Muscle of arm (tissue), 14 donors: ENCODE measurements around the gene PIGL. TPM values are rescaled to one million over a fixed set of nuclear protein-coding genes. Genes with fewer than 3 reads are reported as not detected.
"Not testable (repeated sequence)": the region's sequence is repeated elsewhere in the genome, so short reads cannot be mapped to it uniquely, and the experiment has no call there.

Experiments used
- DNase-seq: peaks from one replicate; pipeline ENCODE4 v3.0.0-alpha.2; 2013
- long read RNA-seq, 11 donors: transcript quantifications; one replicate each; lab custom pipeline, GENCODE V29; 2026
- polyA plus RNA-seq, 12 donors: library from polyadenylated mRNA; unstranded; fragments of 120-200 nt; gene quantifications; one replicate each; pipeline ENCODE4 v1.2.1, GENCODE V29; 2013; ENCODE audit not compliant: insufficient read length in 12 of 12

PIGL gene
- polyA plus RNA-seq, result 10 to 100 TPM in 11 of 12 donors, not detected in 1; 10.7 to 39.3 (median 17.0) TPM
- long read RNA-seq, donor 1, transcript PIGL-205 (2 exons, 888 nt), result major isoform, 5 of 8 reads
- long read RNA-seq, donor 1, partial matches to known transcripts, result 0 of 8 reads
- long read RNA-seq, donor 1, other reads (novel, unspliced or antisense), result 0 of 8 reads
- long read RNA-seq, donor 2, partial matches to known transcripts, result 0 of 2 reads
- long read RNA-seq, donor 2, other reads (novel, unspliced or antisense), result 0 of 2 reads
- long read RNA-seq, donor 3, partial matches to known transcripts, result 0 of 16 reads
- long read RNA-seq, donor 3, other reads (novel, unspliced or antisense), result 14 of 16 reads
- long read RNA-seq, donor 4, partial matches to known transcripts, result 0 of 4 reads
- long read RNA-seq, donor 4, other reads (novel, unspliced or antisense), result 0 of 4 reads
- long read RNA-seq, donor 5, partial matches to known transcripts, result 7 of 84 reads
- long read RNA-seq, donor 5, other reads (novel, unspliced or antisense), result 76 of 84 reads
- long read RNA-seq, donor 6, partial matches to known transcripts, result 0 of 19 reads
- long read RNA-seq, donor 6, other reads (novel, unspliced or antisense), result 18 of 19 reads
- long read RNA-seq, donor 7, partial matches to known transcripts, result 0 of 3 reads
- long read RNA-seq, donor 7, other reads (novel, unspliced or antisense), result 0 of 3 reads
- long read RNA-seq, donor 8, partial matches to known transcripts, result 0 of 3 reads
- long read RNA-seq, donor 8, other reads (novel, unspliced or antisense), result 0 of 3 reads
- long read RNA-seq, donor 9, partial matches to known transcripts, result 0 of 3 reads
- long read RNA-seq, donor 9, other reads (novel, unspliced or antisense), result 0 of 3 reads
- long read RNA-seq, donor 10, partial matches to known transcripts, result 0 of 1 reads
- long read RNA-seq, donor 10, other reads (novel, unspliced or antisense), result 0 of 1 reads
- long read RNA-seq, donor 11, partial matches to known transcripts, result 0 of 2 reads
- long read RNA-seq, donor 11, other reads (novel, unspliced or antisense), result 0 of 2 reads

DNA sequence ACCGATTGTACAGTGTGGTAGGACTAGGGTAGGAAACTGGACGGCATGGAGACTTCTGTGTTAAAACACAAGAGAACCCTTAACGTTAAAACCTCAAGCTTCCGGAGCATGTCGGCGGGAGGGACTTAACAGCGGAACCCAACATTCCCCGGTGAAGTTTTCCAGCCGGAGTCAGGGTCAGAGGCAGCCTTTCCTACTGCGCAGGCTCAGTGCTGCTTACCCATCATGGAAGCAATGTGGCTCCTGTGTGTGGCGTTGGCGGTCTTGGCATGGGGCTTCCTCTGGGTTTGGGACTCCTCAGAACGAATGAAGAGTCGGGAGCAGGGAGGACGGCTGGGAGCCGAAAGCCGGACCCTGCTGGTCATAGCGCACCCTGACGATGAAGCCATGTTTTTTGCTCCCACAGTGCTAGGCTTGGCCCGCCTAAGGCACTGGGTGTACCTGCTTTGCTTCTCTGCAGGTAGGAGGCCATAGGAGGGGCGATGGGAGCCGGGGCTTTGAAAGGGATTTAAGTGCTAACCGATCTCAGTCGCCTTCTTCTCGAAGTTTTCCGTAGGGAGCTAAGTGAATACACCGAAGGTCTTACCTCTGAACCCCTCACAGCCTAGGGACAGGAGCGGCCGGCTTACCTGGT, at the start of gene PIGL:
Gene PIGL (plus strand): TSS at position 209 of the 634 bp plus-strand sequence. CDS start 17 bp downstream, at position 226.
- DNase-seq, result peak; percentile 94

DNA sequence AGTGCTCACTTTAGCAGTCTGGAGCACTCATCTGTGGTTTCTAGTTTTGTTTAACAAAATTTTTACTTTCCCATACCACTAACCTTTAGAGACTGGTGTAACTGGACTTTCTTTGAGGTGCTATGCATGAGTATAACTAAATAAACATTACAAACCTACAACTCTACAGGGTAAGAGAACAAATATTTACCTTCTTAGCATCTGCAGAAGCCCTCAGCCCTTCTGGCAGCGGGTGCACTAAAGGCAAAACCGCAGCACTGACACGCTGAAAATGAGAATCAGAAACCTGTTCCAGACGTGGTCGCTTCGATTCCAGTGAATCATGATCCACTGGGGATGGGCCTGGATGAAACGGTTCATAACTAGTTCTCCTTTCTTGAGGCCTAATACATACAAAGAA, 45.4 kb upstream of the PIGL start:
- no peak for DNase-seq

DNA sequence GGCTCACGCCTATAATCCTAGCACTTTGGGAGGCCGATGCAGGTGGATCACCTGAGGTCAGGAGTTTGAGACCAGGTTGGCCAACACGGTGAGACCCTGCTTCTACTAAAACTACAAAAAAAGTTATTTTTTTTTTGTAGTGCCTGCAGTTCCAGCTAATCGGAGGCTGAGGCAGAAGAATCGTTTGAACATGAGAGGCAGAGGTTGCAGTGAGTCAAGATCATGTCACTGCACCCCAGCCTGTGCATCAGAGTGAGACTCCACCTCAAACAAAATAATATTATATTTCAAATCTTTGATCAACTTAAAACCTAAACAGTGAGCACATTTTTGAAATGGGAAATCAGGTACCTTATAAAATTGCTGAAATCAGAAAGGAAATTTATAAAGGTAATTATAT, 38.2 kb upstream of the PIGL start:
- DNase-seq, result no peak

DNA sequence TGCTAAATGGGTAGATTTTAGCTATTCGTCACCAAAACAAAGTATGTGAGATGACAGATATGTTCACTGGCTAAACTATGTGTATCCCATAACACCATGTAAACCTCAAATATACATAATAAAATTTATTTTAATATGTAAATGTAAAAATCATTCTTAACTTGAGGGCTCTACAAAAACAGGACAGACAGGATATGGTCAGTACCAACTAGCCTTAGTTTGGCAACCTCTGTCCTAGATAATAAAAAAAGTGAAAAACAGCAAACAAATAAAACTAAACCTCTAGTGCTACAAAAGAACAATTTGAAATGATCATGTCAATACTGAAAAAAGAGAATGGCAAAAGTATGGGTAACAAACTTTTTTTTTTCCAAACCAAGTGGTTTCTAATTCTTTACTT, 35.4 kb upstream of the PIGL start:
- DNase-seq, result no peak

DNA sequence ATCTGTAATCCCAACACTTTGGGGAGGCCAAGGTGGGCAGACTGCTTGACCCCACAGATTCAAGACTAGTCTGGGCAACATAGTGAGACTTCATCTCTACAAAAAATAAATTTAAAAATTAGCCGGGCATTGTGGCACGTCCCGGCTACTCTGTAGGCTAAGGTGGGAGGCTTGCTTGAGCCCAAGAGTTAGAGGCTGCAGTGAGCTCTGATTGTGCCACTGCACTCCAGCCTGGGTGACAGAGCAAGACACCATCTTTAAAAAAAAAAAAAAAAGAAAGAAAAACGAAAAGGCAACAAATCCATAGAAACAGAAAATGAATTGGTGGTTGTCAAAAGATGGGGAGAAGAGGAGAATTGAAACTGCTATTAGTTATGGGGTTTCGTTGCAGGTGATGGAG, 29.4 kb upstream of the PIGL start:
- no peak for DNase-seq

DNA sequence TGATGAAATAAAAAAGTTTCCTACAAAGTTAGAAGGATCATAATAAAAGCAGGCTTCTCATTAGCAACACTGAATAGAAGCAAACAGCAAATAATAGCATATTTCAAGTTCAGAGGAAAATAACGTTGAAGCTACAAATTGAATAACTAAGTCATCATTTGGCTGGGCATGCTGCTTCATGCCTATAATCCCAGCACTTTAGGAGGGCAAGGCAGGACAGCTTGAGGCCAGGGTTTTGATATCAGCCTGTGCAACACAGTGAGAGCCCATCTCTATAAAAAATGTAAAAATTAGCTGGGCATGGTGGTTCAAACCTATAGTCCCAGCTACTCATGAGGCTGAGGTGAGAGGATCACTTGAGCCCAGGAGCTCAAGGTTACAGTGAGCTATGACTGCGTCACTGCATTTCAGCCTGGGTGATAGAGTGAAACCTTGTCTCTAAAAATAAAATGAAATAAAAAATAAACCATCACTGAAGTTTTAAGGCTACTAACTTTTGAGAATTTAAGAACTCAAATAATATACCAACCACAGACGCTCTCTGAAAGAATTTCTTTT, 27.1 kb upstream of the PIGL start:
- no peak for DNase-seq

DNA sequence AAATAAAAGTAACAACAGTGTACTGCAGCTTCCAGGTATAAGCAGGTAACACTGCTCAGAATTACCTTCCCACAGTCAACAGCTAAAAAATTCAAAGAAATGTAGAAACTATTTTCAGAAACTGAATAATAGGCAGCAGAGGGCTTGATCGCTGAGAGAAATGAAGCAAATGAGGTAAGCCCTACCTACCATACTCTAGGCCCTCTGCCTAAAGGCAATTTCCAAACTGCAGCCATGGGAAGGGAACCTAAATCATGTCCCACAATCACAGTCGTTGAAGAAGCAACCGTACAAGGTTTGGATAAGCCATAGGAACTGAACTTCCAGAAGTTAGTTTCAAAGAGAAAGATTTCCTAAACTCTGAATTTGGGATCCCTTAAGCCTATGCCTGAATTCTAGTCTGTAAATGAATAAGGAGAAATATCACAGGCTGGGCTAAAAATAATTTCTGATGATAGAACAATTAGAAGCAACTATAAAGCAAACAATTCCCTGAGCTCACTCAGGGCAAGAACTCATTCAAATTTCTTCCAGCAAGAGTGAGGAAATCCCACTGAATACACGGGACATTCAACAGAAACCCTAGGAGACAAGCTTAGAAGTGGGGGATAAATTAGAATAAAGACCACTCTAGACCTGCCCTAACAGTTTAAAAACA, 26.2 kb upstream of the PIGL start:
- DNase-seq, result no peak

DNA sequence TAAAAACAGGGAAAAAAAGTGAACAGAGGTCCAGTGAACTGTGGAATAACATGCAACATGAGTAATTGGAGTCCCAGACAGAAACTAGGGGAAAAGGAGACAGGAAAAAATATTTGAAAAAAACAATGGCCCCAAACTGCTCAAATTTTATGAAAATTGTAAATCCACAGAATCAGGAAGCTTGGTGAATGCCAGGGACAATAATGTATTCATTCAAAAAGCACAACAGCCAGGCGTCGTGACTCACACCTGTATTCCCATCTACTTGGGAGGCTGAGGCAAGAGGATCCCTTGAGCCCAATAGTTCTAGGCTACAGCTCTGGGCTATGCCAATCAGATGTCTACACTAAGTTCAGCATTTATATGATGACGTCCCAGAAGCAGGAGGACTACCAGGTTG, 25.4 kb upstream of the PIGL start:
- DNase-seq, result no peak

DNA sequence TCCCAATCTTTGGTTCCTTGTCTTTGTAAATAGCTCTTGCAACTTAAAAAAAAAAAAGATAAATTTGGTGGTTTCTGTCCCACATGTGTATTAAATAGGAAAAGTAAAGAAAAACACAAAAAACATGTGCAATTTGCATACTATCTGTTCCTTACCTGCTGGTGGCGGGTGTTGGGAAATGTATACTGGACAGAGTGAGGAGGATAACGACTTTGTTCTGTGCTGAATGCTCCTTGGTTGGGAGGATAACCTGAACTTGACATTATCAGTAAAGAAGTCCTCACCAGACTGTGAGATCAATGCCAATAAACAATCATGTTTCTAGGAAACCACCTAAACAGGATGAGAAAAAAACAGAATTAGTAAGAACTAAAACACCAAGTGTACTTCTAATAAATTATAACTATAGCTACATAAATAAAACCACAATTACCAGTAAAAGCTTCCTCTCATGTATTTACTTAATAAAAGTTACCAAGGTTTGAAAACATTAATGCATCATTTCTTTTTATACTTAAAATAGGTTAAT, 22.6 kb upstream of the PIGL start:
- DNase-seq, result not testable (repeated sequence)

DNA sequence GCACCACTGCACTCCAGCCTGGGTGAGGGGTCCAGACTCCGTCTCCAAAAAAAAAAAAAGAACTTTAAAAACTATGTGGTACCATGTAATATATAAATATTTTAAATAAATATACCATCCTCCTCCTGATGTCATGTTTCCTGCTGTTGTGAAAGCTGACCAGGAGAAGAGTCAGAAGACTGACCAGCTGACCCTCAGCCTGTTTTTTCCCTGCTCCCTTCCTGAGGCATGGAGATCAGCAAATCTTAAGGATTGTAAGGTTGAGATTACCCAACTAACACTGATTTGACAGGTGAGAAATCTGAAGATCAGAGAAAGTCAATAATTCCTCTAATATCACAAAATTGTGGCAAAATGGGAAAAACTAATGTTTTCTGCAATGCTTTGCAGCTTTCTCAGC, 19.7 kb upstream of the PIGL start:
- DNase-seq, result no peak

DNA sequence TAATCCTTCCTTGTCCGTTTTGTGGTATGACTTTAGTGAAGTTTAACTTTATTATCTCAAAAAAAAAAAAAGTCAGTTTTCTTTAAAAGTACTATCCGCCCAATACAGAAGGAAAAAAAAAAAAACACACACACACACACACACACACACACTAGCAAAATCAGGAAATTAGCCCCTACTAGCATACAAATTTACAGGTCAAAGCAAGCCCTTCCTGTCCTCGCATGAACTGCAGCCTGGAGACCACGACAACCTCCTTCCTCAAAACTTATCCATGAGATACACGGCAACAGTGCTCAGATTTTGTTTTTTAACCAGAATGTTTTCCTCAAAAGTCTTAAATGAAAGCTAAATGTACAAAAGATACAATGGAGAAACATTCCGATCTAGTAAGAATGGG, 17.9 kb upstream of the PIGL start:
- no peak for DNase-seq

DNA sequence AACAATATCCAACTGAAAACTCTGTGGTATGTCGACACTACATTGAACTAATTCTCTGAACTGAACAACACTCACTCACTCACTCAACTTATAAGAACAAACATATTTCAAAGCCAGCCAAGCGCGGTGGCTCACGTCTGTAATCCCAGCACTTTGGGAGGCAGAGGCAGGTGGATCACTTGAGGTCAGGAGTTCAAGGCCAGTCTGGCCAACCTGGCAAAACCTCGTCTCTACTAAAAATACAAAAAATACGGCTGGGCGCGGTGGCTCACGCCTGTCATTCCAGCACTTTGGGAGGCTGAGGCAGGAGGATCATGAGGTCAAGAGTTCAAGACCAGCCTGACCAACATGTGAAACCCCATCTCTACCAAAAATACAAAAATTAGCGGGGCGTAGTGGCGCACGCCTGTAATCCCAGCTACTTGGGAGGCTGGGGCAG, 15.3 kb upstream of the PIGL start:
- DNase-seq, result not testable (repeated sequence)

DNA sequence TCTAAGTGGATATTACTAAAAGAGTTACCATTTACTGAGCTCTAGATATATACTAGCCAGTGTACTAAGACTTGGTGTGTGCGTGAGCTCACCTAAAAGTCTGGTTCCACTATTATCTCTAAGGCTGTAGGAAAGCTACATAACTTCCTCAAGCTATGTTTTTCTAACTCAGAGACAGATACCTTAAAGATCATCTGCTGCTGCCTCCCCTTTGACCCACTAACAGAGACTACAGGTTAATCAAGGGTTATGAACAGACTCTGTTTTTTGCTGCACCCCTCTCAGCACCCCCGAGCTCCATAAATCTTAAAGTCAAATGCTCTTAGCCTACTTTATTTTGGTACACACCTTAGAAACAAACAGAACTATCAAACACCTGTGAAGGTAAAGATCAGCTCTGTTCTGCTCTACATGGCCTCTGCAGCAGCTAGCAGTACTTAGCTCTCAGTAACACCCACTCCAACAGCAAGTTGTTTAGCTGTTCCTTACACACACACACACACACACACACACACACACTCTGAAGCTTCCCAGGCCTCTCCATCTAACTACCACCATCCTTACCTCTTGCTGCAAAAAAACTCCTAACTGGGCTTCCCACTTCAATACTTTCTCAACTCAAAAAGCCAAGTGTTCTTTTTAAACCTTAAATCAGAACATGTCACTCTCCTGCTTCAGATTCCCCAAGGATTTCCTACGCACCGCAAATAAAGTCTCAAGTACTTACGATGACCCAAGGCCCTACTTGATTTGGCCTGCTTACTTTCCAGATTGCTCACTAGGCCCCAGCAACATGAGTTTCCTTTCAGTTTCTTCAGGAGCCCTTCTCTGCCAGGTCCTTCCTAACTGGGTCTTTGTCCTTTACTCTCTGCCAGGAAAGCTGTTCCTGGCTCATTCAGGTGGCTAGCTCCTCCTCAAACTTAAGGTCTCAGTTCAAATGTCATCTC, 14.2 kb upstream of the PIGL start:
- not testable (repeated sequence) for DNase-seq

DNA sequence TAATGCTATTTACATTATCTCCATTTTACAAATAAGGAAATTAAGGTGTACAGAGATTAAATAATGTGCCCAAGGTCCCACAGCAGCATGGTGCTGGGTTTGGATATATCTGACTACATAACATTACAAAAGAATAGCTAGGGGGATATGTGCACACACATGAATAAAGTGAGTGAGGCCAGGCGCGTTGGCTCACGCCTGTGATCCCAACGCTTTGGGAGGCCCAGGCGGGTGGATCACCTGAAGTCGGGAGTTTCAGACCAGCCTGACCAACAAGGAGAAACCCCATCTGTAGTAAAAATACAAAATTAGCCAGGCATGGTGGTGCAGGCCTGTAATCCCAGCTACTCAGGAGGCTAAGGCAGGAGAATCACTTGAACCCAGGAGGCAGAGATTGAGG, 12.2 kb upstream of the PIGL start:
- not testable (repeated sequence) for DNase-seq

DNA sequence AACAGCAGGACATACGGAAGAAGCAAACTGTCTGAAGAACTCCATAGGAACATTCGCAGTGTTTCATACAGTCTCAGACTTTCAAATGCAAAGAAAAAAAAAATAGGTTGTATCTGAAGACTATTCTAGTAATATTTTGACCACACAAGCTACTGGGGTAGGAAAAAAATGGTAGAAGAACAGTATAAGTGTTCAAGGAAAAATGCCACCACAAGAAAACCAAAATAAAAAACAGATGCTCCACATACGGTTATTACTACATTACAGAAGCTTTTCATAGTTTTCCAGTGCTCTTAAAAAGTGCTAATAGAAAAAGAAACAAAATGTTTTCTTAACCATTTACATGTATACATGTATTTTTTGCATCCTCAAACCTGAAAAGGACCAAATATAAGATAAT, 5.4 kb upstream of the PIGL start:
- DNase-seq, result no peak

DNA sequence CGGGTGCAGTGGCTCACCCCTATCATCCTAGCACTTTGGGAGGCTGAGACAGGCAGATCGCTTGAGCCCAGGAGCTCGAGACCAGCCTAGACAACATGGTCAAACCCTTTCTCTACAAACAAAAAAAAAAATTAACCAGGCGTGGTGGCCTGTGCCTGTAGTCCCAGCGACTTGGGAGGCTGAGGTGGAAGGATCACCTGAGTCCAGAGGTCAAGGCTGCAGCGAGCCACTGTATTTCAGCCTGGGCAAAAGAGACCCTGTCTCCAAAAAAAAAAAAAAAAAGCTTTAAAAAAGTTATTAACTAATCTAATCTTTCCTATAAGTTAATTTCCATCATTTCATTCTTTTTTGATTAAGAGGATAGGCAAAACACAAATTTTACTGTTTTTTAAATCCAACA, 4.2 kb upstream of the PIGL start:
- DNase-seq, result no peak

DNA sequence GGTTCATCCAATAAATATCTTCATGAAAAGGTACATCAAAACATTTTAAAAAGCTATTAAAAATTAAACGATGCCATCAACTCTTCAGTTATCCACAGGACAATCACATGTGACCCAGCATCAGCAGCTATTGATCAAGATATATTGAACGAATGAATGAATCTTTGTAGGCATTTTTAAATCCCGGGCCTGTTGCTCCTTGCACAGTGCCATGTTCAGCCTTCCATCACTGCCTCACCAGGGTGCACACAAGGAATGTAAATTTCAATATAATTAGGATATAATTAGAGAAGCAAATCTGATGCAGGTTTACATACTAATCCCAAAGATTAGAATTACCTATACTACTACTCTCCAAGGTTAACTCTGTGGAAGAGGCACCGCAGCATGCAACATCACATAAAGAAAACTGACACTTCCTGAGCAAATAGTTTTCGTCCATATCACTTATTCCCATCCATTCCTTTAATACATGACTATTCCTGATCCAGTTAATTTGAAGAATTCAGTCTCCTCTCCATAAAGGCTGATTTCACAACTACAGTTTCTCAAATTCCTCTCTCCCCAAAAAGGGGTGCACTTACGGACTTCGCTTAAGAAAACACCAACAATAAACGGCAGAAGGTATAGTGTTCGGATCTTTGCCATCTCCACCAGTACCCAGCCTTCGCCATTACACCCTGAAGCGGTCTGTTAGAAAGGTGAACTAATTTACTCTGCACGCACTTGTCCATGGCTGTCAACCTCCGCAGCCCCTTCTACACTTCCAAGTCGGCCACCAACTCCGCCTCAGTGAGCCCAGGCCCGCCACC, 2.6 kb upstream of the PIGL start:
- no peak for DNase-seq

DNA sequence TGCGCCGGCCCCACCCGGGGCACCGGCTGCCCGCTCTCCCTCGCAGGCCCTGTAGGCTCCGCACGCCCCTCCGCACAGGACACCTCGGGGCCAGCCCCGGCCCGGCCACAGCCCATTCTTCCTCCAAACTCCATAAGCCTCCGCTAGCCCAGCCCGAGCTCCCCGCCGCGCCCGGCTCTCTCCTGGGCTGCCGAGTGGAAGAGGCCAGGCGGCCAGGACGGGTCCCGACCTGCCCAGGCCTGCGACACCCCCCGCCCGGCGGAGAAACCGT, 2.1 kb upstream of the PIGL start:
- peak; percentile 31 for DNase-seq
